HUES64 (cell line): ENCODE data around the gene FZR1.
"Not testable (repeated sequence)": the region's sequence is repeated elsewhere in the genome, so short reads cannot be mapped to it uniquely, and the experiment has no call there.

ENCODE experiments used
- H3K27ac ChIP-seq: 2 replicates; pipeline ENCODE4 v1.7.0; 2013; ENCODE audit warnings: low read depth, low read length, inconsistent platforms
- H3K27me3 ChIP-seq: 2 replicates; pipeline ENCODE4 v1.6.1; 2013; ENCODE audit warnings: mild to moderate bottlenecking, low read length; ENCODE audit not compliant: insufficient read depth
- H3K36me3 ChIP-seq: 2 replicates; pipeline ENCODE4 v1.6.1; 2013; ENCODE audit warnings: mild to moderate bottlenecking, low read length; ENCODE audit not compliant: insufficient read depth
- H3K4me1 ChIP-seq: 2 replicates; pipeline ENCODE4 v1.6.1; 2013; ENCODE audit warnings: mild to moderate bottlenecking, low read length, moderate library complexity; ENCODE audit not compliant: insufficient read depth
- H3K4me3 ChIP-seq: 2 replicates; pipeline ENCODE4 v1.5.1; 2013; ENCODE audit warnings: mild to moderate bottlenecking, low read length, moderate library complexity
- H3K9ac ChIP-seq: 2 replicates; pipeline ENCODE4 v1.6.1; 2013; ENCODE audit warnings: mild to moderate bottlenecking, low read depth, low read length
- H3K9me3 ChIP-seq: 2 replicates; pipeline ENCODE4 v1.6.1; 2013; ENCODE audit warnings: low read depth, low read length; ENCODE audit not compliant: insufficient read depth
- WGBS: fragments of 150-250, 120-280 bp; methylation state at CpG from one replicate; pipeline ENCODE4 v1.1.7; 2013; ENCODE audit warnings: missing lambda C conversion rate; 5-methylcytosine and 5-hydroxymethylcytosine counted together

FZR1 gene

GRCh38 chr19:3555653-3556422 is 49.7 kb downstream of the FZR1 start:
- Histone ChIP-seq H3K27ac (no peak overlapping the region), H3K9me3 (no peaks in the 10 kb centered on the region), H3K4me3 (peak overlapping the region; percentile 94; the same call in 1 of the 2 replicates), H3K9ac (no peak overlapping the region), H3K4me1 (no peaks in the 10 kb centered on the region), H3K36me3 (0 out of 2 replicates have a peak, but pooled peaks cover 3% of the 10 kb centered on the region), H3K27me3 (no peaks in the 10 kb centered on the region; the same call in none of the 2 replicates)
- WGBS: 91% methylated on average over 15 of the region's 15 CpGs

- Histone ChIP-seq H3K27ac (no peak overlapping the region), H3K4me3 (peak overlapping the region; percentile 94), H3K9me3 (no peaks in the 10 kb centered on the region), H3K9ac (peak overlapping the region; percentile 75; the same call in 1 of the 2 replicates), H3K27me3 (no peaks in the 10 kb centered on the region; the same call in none of the 2 replicates), H3K4me1 (no peaks in the 10 kb centered on the region), H3K36me3 (no peaks in the 10 kb centered on the region)
- 54% methylated on average over 9 of the region's 9 CpGs for WGBS
Observed at GRCh38 chr19:3556423-3556977, 50.4 kb downstream of the FZR1 start.

- peak overlapping the region; percentile 94 for H3K4me3 ChIP-seq
- peak overlapping the region; percentile 75 for H3K9ac ChIP-seq
- H3K4me1 ChIP-seq: no peaks in the 10 kb centered on the region
- no peak overlapping the region for H3K27ac ChIP-seq
- no peaks in the 10 kb centered on the region for H3K36me3 ChIP-seq
- H3K9me3 ChIP-seq: no peaks in the 10 kb centered on the region
- under 1% methylated on average over 60 of the region's 60 CpGs for WGBS
- H3K27me3 ChIP-seq: no peaks in the 10 kb centered on the region; the same call in none of the 2 replicates
Observed at GRCh38 chr19:3556978-3557460, 50.9 kb downstream of the FZR1 start.

- under 1% methylated on average over 81 of the region's 81 CpGs for WGBS
- Histone ChIP-seq H3K36me3 (no peaks in the 10 kb centered on the region), H3K9ac (peak within 1 kb of the TSS; percentile 75), H3K27ac (no peak within 1 kb of the TSS), H3K27me3 (no peaks in the 10 kb centered on the region; the same call in none of the 2 replicates), H3K4me3 (peak within 1 kb of the TSS; percentile 94), H3K9me3 (no peaks in the 10 kb centered on the region), H3K4me1 (no peaks in the 10 kb centered on the region)
Observed at GRCh38 chr19:3557461-3558248, 51.5 kb downstream of the FZR1 start, which contains the start of gene MFSD12. MFSD12 (minus strand) TSS chr19:3557586; CDS start chr19:3557403, 183 bp downstream.

GRCh38 chr19:3563709-3564524 is 57.8 kb downstream of the FZR1 start:
- H3K9ac ChIP-seq: no peak overlapping the region

GRCh38 chr19:3565139-3565538 is 59.0 kb downstream of the FZR1 start:
- Histone ChIP-seq H3K4me3 (no peak overlapping the region), H3K27me3 (no peaks in the 10 kb centered on the region), H3K36me3 (no peaks in the 10 kb centered on the region), H3K27ac (no peak overlapping the region), H3K9me3 (no peaks in the 10 kb centered on the region), H3K9ac (no peak overlapping the region), H3K4me1 (no peaks in the 10 kb centered on the region)
- WGBS: 80% methylated on average over 19 of the region's 19 CpGs

More at GRCh38 chr19:3563709-3564524, 57.8 kb downstream of the FZR1 start:
- Histone ChIP-seq H3K27ac (no peak overlapping the region), H3K9me3 (no peaks in the 10 kb centered on the region), H3K4me3 (no peak overlapping the region), H3K36me3 (no peaks in the 10 kb centered on the region), H3K4me1 (no peaks in the 10 kb centered on the region), H3K27me3 (no peaks in the 10 kb centered on the region)
- 94% methylated on average over 17 of the region's 17 CpGs for WGBS

- H3K36me3 ChIP-seq, H3K9ac ChIP-seq, H3K27ac ChIP-seq, H3K9me3 ChIP-seq, H3K4me1 ChIP-seq, H3K27me3 ChIP-seq, H3K4me3 ChIP-seq: not testable (repeated sequence)
- WGBS: 90% methylated on average over 11 of the region's 11 CpGs
Observed at GRCh38 chr19:3570042-3570441, 63.9 kb downstream of the FZR1 start.

- Histone ChIP-seq H3K27me3 (no peaks in the 10 kb centered on the region), H3K4me3 (no peak overlapping the region), H3K9ac (no peak overlapping the region), H3K27ac (no peak overlapping the region), H3K9me3 (no peaks in the 10 kb centered on the region), H3K4me1 (no peaks in the 10 kb centered on the region), H3K36me3 (peaks cover 7% of the 10 kb centered on the region)
- 92% methylated on average over 7 of the region's 7 CpGs for WGBS
Observed at GRCh38 chr19:3570606-3571011, 64.5 kb downstream of the FZR1 start.

GRCh38 chr19:3572132-3572854 is 66.2 kb downstream of the FZR1 start:
- H3K27me3 ChIP-seq: no peaks in the 10 kb centered on the region
- H3K27ac ChIP-seq: no peak overlapping the region

GRCh38 chr19:3572855-3573161 is 66.7 kb downstream of the FZR1 start, which contains the start of gene HMG20B:
HMG20B (plus strand) TSS chr19:3572944; CDS start chr19:3573310, 366 bp downstream.
- Histone ChIP-seq H3K9ac (peak within 1 kb of the TSS; percentile 77), H3K27ac (peak within 1 kb of the TSS; percentile 75; the same call in 1 of the 2 replicates)
- under 1% methylated on average over 30 of the region's 30 CpGs for WGBS

More at GRCh38 chr19:3572132-3572854, 66.2 kb downstream of the FZR1 start:
- WGBS: 6% methylated on average over 48 of the region's 48 CpGs
- peaks cover 7% of the 10 kb centered on the region for H3K36me3 ChIP-seq
- H3K9me3 ChIP-seq: no peaks in the 10 kb centered on the region
- H3K4me1 ChIP-seq: peaks cover 6% of the 10 kb centered on the region; the same call in 1 of the 2 replicates
- H3K9ac ChIP-seq: no peak overlapping the region
- H3K4me3 ChIP-seq: peak overlapping the region; percentile 43

More at GRCh38 chr19:3572855-3573161, 66.7 kb downstream of the FZR1 start, which contains the start of gene HMG20B:
- H3K36me3 ChIP-seq: peaks cover 7% of the 10 kb centered on the region
- no peaks in the 10 kb centered on the region for H3K27me3 ChIP-seq
- peaks cover 6% of the 10 kb centered on the region; the same call in 1 of the 2 replicates for H3K4me1 ChIP-seq
- peak within 1 kb of the TSS; percentile 90 for H3K4me3 ChIP-seq
- no peaks in the 10 kb centered on the region for H3K9me3 ChIP-seq
